GM19043 (cell line): ENCODE data around the gene FCHSD1.

Source experiments
- ATAC-seq: cut with Tn5 transposase; IDR thresholded peaks from one replicate; pipeline ENCODE4 v1.9.1; 2021; ENCODE audit warnings: low read depth; ENCODE audit not compliant: unreplicated experiment

The FCHSD1 gene

GRCh38 chr5:141650851-141651727, at the start of gene FCHSD1:
Gene FCHSD1 (minus strand): TSS chr5:141651418. CDS start chr5:141651368, 50 bp downstream.
- ATAC-seq = peak; percentile 97

- ATAC-seq = no peak
These were observed 46.4 kb upstream of the FCHSD1 start for GRCh38 chr5:141697586-141697985.

- ATAC-seq = no peak
These were observed 45.2 kb upstream of the FCHSD1 start for GRCh38 chr5:141696431-141696830.

GRCh38 chr5:141695627-141696215, 44.5 kb upstream of the FCHSD1 start:
- no peak for ATAC-seq

GRCh38 chr5:141694479-141694878, 43.3 kb upstream of the FCHSD1 start:
- no peak for ATAC-seq

GRCh38 chr5:141692919-141693725, 41.9 kb upstream of the FCHSD1 start:
- ATAC-seq = no peak

GRCh38 chr5:141692533-141692888, 41.3 kb upstream of the FCHSD1 start:
- no peak for ATAC-seq

- peak; percentile 85 for ATAC-seq
These were observed 40.8 kb upstream of the FCHSD1 start for GRCh38 chr5:141691867-141692532.

GRCh38 chr5:141691286-141691866, 40.2 kb upstream of the FCHSD1 start:
- no peak for ATAC-seq

GRCh38 chr5:141686648-141687416, 35.6 kb upstream of the FCHSD1 start:
- ATAC-seq = no peak

- ATAC-seq = no peak
These were observed 34.4 kb upstream of the FCHSD1 start for GRCh38 chr5:141685591-141685990.

- no peak for ATAC-seq
These were observed 32.5 kb upstream of the FCHSD1 start for GRCh38 chr5:141683596-141684141.

- no peak for ATAC-seq
These were observed 30.8 kb upstream of the FCHSD1 start, which contains the start of gene ARAP3 for GRCh38 chr5:141681695-141682641. Gene ARAP3 (minus strand): TSS chr5:141682230. CDS start chr5:141680486, 1,744 bp downstream.

GRCh38 chr5:141681295-141681694, 30.1 kb upstream of the FCHSD1 start:
- ATAC-seq = no peak

- no peak for ATAC-seq
These were observed 29.6 kb upstream of the FCHSD1 start for GRCh38 chr5:141680751-141681201.

GRCh38 chr5:141680178-141680577, 29.0 kb upstream of the FCHSD1 start:
- ATAC-seq = no peak

GRCh38 chr5:141677415-141677814, 26.2 kb upstream of the FCHSD1 start:
- no peak for ATAC-seq

- no peak for ATAC-seq
These were observed 24.5 kb upstream of the FCHSD1 start for GRCh38 chr5:141675672-141676071.
